H1 (cell line): ENCODE results near the gene MAN1C1. TPM values are rescaled to one million over a fixed set of nuclear protein-coding genes. Genes with fewer than 3 reads are reported as not detected.

Source experiments
- CTCF ChIA-PET: fragments of 300-600 bp; sonication (Branson Sonifier 250); formaldehyde crosslinking; loops from one replicate; lab custom pipeline; 2021; ENCODE audit not compliant: partially characterized antibody; lab: Charles Lee
- POLR2A ChIA-PET: fragments of 300-600 bp; sonication (Branson Sonifier 250); formaldehyde crosslinking; loops from one replicate; lab custom pipeline; 2021; ENCODE audit warnings: inconsistent platforms; ENCODE audit not compliant: partially characterized antibody; lab: Charles Lee
- DNase-seq, 2 experiments: peaks; one replicate each; pipeline versions ENCODE4 v3.0.0 to v3.0.0-alpha.2; 2010 to 2022; ENCODE audit warnings: low spot score in 2 of 2, low read depth in 1 of 2, mixed read lengths in 1 of 2
- FAIRE-seq: peaks from 2 replicates; lab custom pipeline; 2011; peaks lifted over from hg19 to GRCh38; lab: Jason Lieb, UNC
- H2AFZ ChIP-seq: 2 replicates; pipeline ENCODE4 v1.8.1; 2012; ENCODE audit warnings: low read length, inconsistent platforms
- H2AK5ac ChIP-seq: 2 replicates; pipeline ENCODE4 v1.6.1; 2013; ENCODE audit warnings: low read depth, low read length
- H2BK120ac ChIP-seq: replicated peaks from 2 replicates; pipeline ENCODE3; 2013; ENCODE audit warnings: low read depth, low read length, inconsistent platforms
- H2BK12ac ChIP-seq: 2 replicates; pipeline ENCODE4 v1.6.1; 2013; ENCODE audit warnings: low read depth, low read length
- H2BK15ac ChIP-seq: 2 replicates; pipeline ENCODE4 v1.6.1; 2013; ENCODE audit warnings: low read length
- H2BK20ac ChIP-seq: 2 replicates; pipeline ENCODE4 v1.6.1; 2013; ENCODE audit warnings: low read length
- H2BK5ac ChIP-seq: 2 replicates; pipeline ENCODE4 v1.6.1; 2013; ENCODE audit warnings: low read depth, low read length
- H3K14ac ChIP-seq: 2 replicates; pipeline ENCODE4 v1.6.1; 2013; ENCODE audit warnings: inconsistent platforms; ENCODE audit not compliant: insufficient read length
- H3K18ac ChIP-seq: 2 replicates; pipeline ENCODE4 v1.6.1; 2013; ENCODE audit warnings: low read length; ENCODE audit errors: extremely low read depth
- H3K23ac ChIP-seq: 2 replicates; pipeline ENCODE4 v1.6.1; 2013; ENCODE audit warnings: inconsistent platforms; ENCODE audit not compliant: insufficient read length
- H3K23me2 ChIP-seq: 2 replicates; pipeline ENCODE4 v1.6.1; 2013; ENCODE audit warnings: low read depth, low read length
- H3K27ac ChIP-seq: 2 replicates; pipeline ENCODE4 v1.6.1; 2011; ENCODE audit warnings: low read depth, low read length, inconsistent platforms
- H3K27me3 ChIP-seq, 4 experiments: replicated peaks in 1 of 4; 1 replicate in 1 of 4; 2 replicates in 3 of 4; pipeline versions ENCODE4 v1.6.1 to v1.8.1; 2011 to 2013; ENCODE audit warnings: low read length in 3 of 4, mild to moderate bottlenecking in 3 of 4, inconsistent platforms in 2 of 4, mixed read lengths in 2 of 4, moderate library complexity in 1 of 4; ENCODE audit not compliant: control insufficient read depth in 3 of 4, insufficient read depth in 3 of 4; ENCODE audit errors: extremely low read depth in 1 of 4
- H3K36me3 ChIP-seq, 4 experiments: 2 replicates each; pipeline versions ENCODE4 v1.6.1 to v1.8.1; 2011 to 2013; ENCODE audit warnings: mild to moderate bottlenecking in 4 of 4, low read length in 3 of 4, moderate library complexity in 2 of 4, control low read depth in 1 of 4, inconsistent platforms in 1 of 4; ENCODE audit not compliant: insufficient read depth in 4 of 4, control insufficient read depth in 2 of 4
- H3K4ac ChIP-seq: replicated peaks from 2 replicates; pipeline ENCODE3; 2013; ENCODE audit warnings: low read length, low read depth, mixed read lengths, inconsistent platforms; ENCODE audit not compliant: insufficient read length
- H3K4me1 ChIP-seq, 4 experiments: replicated peaks in 1 of 4; 1 replicate in 1 of 4; 2 replicates in 3 of 4; pipeline versions ENCODE4 v1.6.1 to v1.8.1; 2011 to 2013; ENCODE audit warnings: low read length in 3 of 4, inconsistent platforms in 2 of 4, mixed read lengths in 1 of 4; ENCODE audit not compliant: insufficient read depth in 4 of 4, control insufficient read depth in 3 of 4
- H3K4me2 ChIP-seq, 2 experiments: 2 replicates each; pipeline versions ENCODE4 v1.6.1 to v1.8.1; 2011 to 2013; ENCODE audit warnings: low read depth in 2 of 2, low read length in 2 of 2, control low read depth in 1 of 2, inconsistent platforms in 1 of 2, mild to moderate bottlenecking in 1 of 2; ENCODE audit not compliant: insufficient read depth in 1 of 2
- H3K4me3 ChIP-seq, 4 experiments: fragments of 200-600, 300-600 bp in 1 of 4; sonication (generic), shearing (Covaris generic), sonication (Bioruptor Twin) in 1 of 4; 2 replicates each; pipeline versions ENCODE4 v1.5.1 to v1.8.1; 2011 to 2016; ENCODE audit warnings: low read length in 4 of 4, low read depth in 3 of 4, control low read depth in 2 of 4, inconsistent platforms in 2 of 4, mild to moderate bottlenecking in 2 of 4, mixed read lengths in 1 of 4, moderate library complexity in 1 of 4; ENCODE audit not compliant: insufficient read depth in 2 of 4; ENCODE audit errors: extremely low read depth in 1 of 4
- H3K56ac ChIP-seq: replicated peaks from 2 replicates; pipeline ENCODE3; 2013; ENCODE audit warnings: low read depth, mild to moderate bottlenecking, mixed read lengths, low read length, inconsistent platforms; ENCODE audit not compliant: insufficient read length
- H3K79me1 ChIP-seq: 2 replicates; pipeline ENCODE4 v1.6.1; 2013; ENCODE audit warnings: low read depth, low read length, control low read depth
- H3K79me2 ChIP-seq, 2 experiments: 2 replicates each; pipeline versions ENCODE4 v1.6.1 to v1.8.1; 2012 to 2013; ENCODE audit warnings: low read length in 2 of 2, mild to moderate bottlenecking in 2 of 2, inconsistent platforms in 1 of 2; ENCODE audit not compliant: insufficient read depth in 2 of 2, control insufficient read depth in 1 of 2
- H3K9ac ChIP-seq, 4 experiments: replicated peaks in 1 of 4; 1 replicate in 1 of 4; 2 replicates in 3 of 4; pipeline versions ENCODE4 v1.6.1 to v1.8.1; 2011 to 2013; ENCODE audit warnings: low read depth in 3 of 4, low read length in 3 of 4, control low read depth in 2 of 4, mild to moderate bottlenecking in 2 of 4, moderate library complexity in 2 of 4, inconsistent platforms in 1 of 4; ENCODE audit errors: extremely low read depth in 1 of 4
- H3K9me3 ChIP-seq, 2 experiments: 2 replicates each; pipeline versions ENCODE4 v1.6.1 to v1.8.1; 2012 to 2013; ENCODE audit warnings: mild to moderate bottlenecking in 2 of 2, moderate library complexity in 2 of 2, control low read depth in 1 of 2, inconsistent platforms in 1 of 2, low read depth in 1 of 2, low read length in 1 of 2, mixed read lengths in 1 of 2; ENCODE audit not compliant: insufficient read depth in 2 of 2
- H4K20me1 ChIP-seq, 2 experiments: replicated peaks in 1 of 2; 2 replicates each; pipeline versions ENCODE3 to v1.8.1; 2011 to 2013; ENCODE audit warnings: inconsistent platforms in 2 of 2, low read length in 2 of 2, mild to moderate bottlenecking in 1 of 2; ENCODE audit not compliant: insufficient read depth in 2 of 2, control insufficient read depth in 1 of 2
- H4K5ac ChIP-seq: 2 replicates; pipeline ENCODE4 v1.6.1; 2013; ENCODE audit warnings: low read length, low read depth, mixed read lengths, inconsistent platforms; ENCODE audit not compliant: insufficient read length
- H4K8ac ChIP-seq: 2 replicates; pipeline ENCODE4 v1.8.0; 2013; ENCODE audit warnings: mild to moderate bottlenecking, moderate library complexity, low read length, inconsistent platforms; ENCODE audit not compliant: insufficient read depth; ENCODE audit errors: extremely low read depth
- H4K91ac ChIP-seq: replicated peaks from 2 replicates; pipeline ENCODE3; 2013; ENCODE audit warnings: low read length, mixed read lengths, inconsistent platforms; ENCODE audit not compliant: insufficient read length
- ASH2L ChIP-seq: fragments of 200-600, 300-600 bp; sonication (generic); IDR thresholded peaks from one replicate; pipeline ENCODE4 v1.7.1; 2017; ENCODE audit warnings: low read length
- ATF3 ChIP-seq: IDR thresholded peaks from 2 replicates; pipeline ENCODE4 v1.6.1; 2011; ENCODE audit warnings: low read depth, mild to moderate bottlenecking, low read length; ENCODE audit not compliant: insufficient read depth
- CREB1 ChIP-seq: IDR thresholded peaks from 2 replicates; pipeline ENCODE4 v1.6.1; 2012; ENCODE audit warnings: inconsistent platforms
- FOSL1 ChIP-seq: IDR thresholded peaks from 2 replicates; pipeline ENCODE4 v1.6.1; 2011; ENCODE audit warnings: mild to moderate bottlenecking, low read depth, low read length, moderate library complexity; ENCODE audit not compliant: insufficient read depth
- GABPA ChIP-seq: IDR thresholded peaks from 2 replicates; pipeline ENCODE4 v1.6.1; 2011; ENCODE audit warnings: mild to moderate bottlenecking, low read length, moderate library complexity, borderline replicate concordance; ENCODE audit not compliant: insufficient read depth
- GTF2F1 ChIP-seq: IDR thresholded peaks from 2 replicates; pipeline ENCODE4 v1.6.1; 2012; ENCODE audit warnings: low read depth, low read length, improper control_type of control experiment, borderline replicate concordance
- KDM5A ChIP-seq: fragments of 200-600 bp; IDR thresholded peaks from 2 replicates; pipeline ENCODE4 v1.7.1; 2012; ENCODE audit warnings: mild to moderate bottlenecking, low read length, inconsistent platforms, mixed read lengths
- MAFK ChIP-seq: IDR thresholded peaks from 2 replicates; pipeline ENCODE4 v1.6.1; 2012; ENCODE audit warnings: low read depth, mild to moderate bottlenecking, improper control_type of control experiment, low read length
- NRF1 ChIP-seq: IDR thresholded peaks from 2 replicates; pipeline ENCODE4 v1.6.1; 2011; ENCODE audit warnings: mild to moderate bottlenecking, low read depth, low read length, improper control_type of control experiment
- RXRA ChIP-seq: IDR thresholded peaks from 2 replicates; pipeline ENCODE4 v1.6.1; 2011; ENCODE audit warnings: low read depth, mild to moderate bottlenecking, low read length, moderate library complexity; ENCODE audit not compliant: insufficient read depth
- SP2 ChIP-seq: IDR thresholded peaks from 2 replicates; pipeline ENCODE4 v1.6.1; 2012; ENCODE audit warnings: mild to moderate bottlenecking, low read length, inconsistent platforms
- SUZ12 ChIP-seq: fragments of 200-600 bp; sonication (generic); IDR thresholded peaks from 2 replicates; pipeline ENCODE4 v1.6.1; 2012; ENCODE audit warnings: mild to moderate bottlenecking, inconsistent platforms, low read length, moderate library complexity, mixed read lengths
- YY1 ChIP-seq: IDR thresholded peaks from 2 replicates; pipeline ENCODE4 v1.6.1; 2011; ENCODE audit warnings: low read depth, mild to moderate bottlenecking, low read length
- WGBS, 2 experiments: shearing (Covaris generic) in 1 of 2; methylation state at CpG; one replicate each; pipeline versions ENCODE4 v1.1.6 to v1.1.7; 2013 to 2015; ENCODE audit warnings: low lambda C conversion rate in 2 of 2, mixed read lengths in 2 of 2, inconsistent platforms in 1 of 2, low coverage in 1 of 2, missing lambda C conversion rate in 1 of 2; ENCODE audit not compliant: insufficient replicate concordance in 2 of 2, insufficient coverage in 1 of 2, insufficient read length in 1 of 2; ENCODE audit errors: extremely low coverage in 1 of 2, missing lambda C conversion rate in 1 of 2; 5-methylcytosine and 5-hydroxymethylcytosine counted together
- polyA plus RNA-seq, 7 experiments: library from polyadenylated mRNA; depleted of rRNA in 3 of 7; stranded (reverse) in 5 of 7; unstranded in 2 of 7; fragments of >200 nt in 5 of 7; fragments of 200-250 nt in 2 of 7; gene quantifications; 1 replicate in 5 of 7; 2 replicates in 1 of 7; 4 replicates in 1 of 7; pipeline versions ENCODE4 v1.2.1 to v1.2.3, GENCODE V29; 2011 to 2013; ENCODE audit warnings: missing spikeins in 2 of 7, mixed read lengths in 2 of 7
- total RNA-seq: library from RNA; stranded (reverse); fragmentation: NEBNext Ultra II Directional; extraction: Animal tissue kit (Norgen Biotek cat#: 25700); gene quantifications from 2 replicates; pipeline ENCODE4 v1.2.1, GENCODE V29; 2021

Gene MAN1C1
- total and polyA plus RNA-seq, 2 of the 8 experiments (the other 6 are each of a cell fraction or from before 2014, with no cell fraction given), result 7.8 to 15.2 TPM

- Histone ChIP-seq H2AK5ac (no peak overlapping the region), H3K56ac (no peak overlapping the region), H2BK20ac (no peak overlapping the region), H3K4me3 (no peak overlapping the region), H4K91ac (no peak overlapping the region), H3K9me3 (no peaks in the 10 kb centered on the region), H2BK120ac (no peak overlapping the region), H3K27ac (no peak overlapping the region), H4K5ac (no peak overlapping the region), H3K79me2 (no peaks in the 10 kb centered on the region), H3K9ac (no peak overlapping the region), H2BK15ac (no peak overlapping the region), H4K20me1 (peaks cover 0 to 6% of the 10 kb centered on the region in 2 experiments), H2BK5ac (no peak overlapping the region), H3K36me3 (no peaks in the 10 kb centered on the region), H3K79me1 (no peaks in the 10 kb centered on the region), H3K23me2 (peaks cover 14% of the 10 kb centered on the region; the same call in 1 of the 2 replicates), H3K4me2 (no peak overlapping the region), H2AFZ (no peak overlapping the region), H3K18ac (no peak overlapping the region), H2BK12ac (no peak overlapping the region), H3K4ac (no peak overlapping the region), H3K14ac (no peak overlapping the region), H3K27me3 (no peaks in the 10 kb centered on the region), H3K23ac (no peak overlapping the region), H4K8ac (no peak overlapping the region), H3K4me1 (peaks cover 0 to 9% (median 3%) of the 10 kb centered on the region in 4 experiments; a peak in 4 of 7 replicates)
- FAIRE-seq (no peak), DNase-seq (no peak)
- POLR2A ChIA-PET, result interaction anchor here (1.1 kb wide), 1 partner anchor 10 kb away, joined by 3 read pairs; no protein-coding TSS in a partner anchor
- CTCF ChIA-PET, result interaction anchor here (1.0 kb wide), 2 partner anchors 25 to 200 kb away, joined by 3 to 4 read pairs; no protein-coding TSS in a partner anchor
- 85% methylated on average over 5 of the region's 5 CpGs; no CpG with 5 or more reads in 1 of the 2 experiments for WGBS, 2 experiments
- TF ChIP-seq FOSL1 (no peak), ASH2L (no peak), SP2 (no peak), NRF1 (no peak), MAFK (no peak), GTF2F1 (no peak), GABPA (no peak), SUZ12 (no peak), KDM5A (no peak), RXRA (no peak), YY1 (no peak), ATF3 (no peak), CREB1 (no peak)
Observed at GRCh38 chr1:25772692-25773245, 156.2 kb downstream of the MAN1C1 start.
